ENCODE data around the gene C1orf141.
"Not testable (repeated sequence)": the region's sequence is repeated elsewhere in the genome, so short reads cannot be mapped to it uniquely, and the experiment has no call there.

C1orf141 gene

GRCh38 chr1:67142931-67143330 lies 8.2 kb upstream of the C1orf141 start:
- no peak for DNase-seq (ENCODE audit: low read depth in 2 of 2)

DNA sequence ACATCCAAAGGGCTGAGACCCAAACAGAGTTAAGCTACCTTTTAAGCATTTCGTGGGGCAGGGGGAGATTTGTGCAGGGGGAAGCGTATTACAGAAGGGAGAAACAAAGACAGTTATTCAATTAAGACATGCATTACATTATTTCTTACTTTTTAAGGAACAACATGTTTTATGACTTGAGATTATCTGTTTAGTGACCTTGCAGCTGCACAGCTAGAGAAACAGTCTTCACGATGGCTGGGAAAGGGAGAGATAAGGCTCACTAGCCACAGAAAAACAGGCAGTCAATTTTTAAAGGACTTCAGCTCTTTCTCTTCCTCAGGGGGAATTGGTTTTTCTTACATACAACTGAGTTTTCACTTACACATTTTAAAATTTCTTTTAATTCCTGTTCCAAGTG lies 7.1 kb upstream of the C1orf141 start:
- not testable (repeated sequence) for DNase-seq (ENCODE audit: low read depth in 2 of 2)

DNA sequence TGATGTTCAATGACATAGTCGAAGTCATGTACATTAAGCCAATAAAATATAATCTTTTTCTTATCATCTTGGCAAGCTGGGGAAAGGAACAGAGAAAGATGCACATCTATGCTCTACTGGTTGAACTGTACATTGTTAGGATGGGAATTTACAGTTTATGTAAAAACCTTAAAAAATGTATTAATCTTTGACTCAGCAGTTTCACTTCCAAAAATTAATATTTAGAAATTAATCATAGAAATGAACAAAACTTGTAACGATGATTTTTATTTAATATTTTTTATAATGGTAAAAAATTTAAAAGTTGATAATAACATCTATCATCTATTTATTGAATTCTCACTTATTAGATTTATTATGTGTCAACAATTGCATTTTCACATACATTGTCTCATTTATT lies 5.7 kb upstream of the C1orf141 start:
- DNase-seq (ENCODE audit: low read depth in 2 of 2) = no peak

DNA sequence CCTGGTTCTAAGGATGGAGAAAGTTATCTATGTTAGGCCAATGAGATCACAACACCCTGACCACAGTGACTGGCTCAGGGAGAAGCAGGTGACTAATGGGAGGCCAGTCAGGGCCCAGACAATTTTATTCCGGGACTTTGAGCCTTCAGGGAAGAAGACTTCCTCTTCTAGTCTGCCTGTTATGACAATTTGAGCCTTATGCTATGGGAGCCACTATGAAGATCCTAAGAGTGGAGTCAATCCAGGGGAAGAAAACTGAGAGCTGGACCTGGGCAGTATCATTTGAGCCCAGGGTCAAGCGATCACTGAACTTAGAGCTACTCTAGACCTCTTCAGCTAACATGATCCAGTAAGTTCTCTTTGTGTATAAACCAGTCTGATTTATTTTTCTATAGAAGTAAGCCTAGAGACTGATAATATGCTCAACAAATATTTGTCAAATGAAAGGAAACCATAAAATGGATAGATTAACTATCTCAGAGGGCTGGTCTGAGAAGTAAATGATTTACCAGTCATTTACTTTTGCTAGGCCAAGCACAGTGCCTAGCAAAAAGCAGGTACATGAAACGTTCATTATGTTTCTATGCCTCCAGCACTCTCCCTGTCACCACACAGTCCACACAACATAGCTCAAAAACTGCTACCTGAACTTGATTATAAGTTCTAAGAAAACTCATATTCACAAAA lies 4.2 kb upstream of the C1orf141 start:
- no peak for DNase-seq (ENCODE audit: low read depth in 2 of 2)

GRCh38 chr1:67137307-67137753 lies 2.6 kb upstream of the C1orf141 start:
- no peak for DNase-seq (ENCODE audit: low read depth in 2 of 2)

GRCh38 chr1:67135354-67135753 lies 584 bp upstream of the C1orf141 start:
- DNase-seq (ENCODE audit: low read depth in 2 of 2) = no peak

GRCh38 chr1:67133177-67133576 lies 1.6 kb downstream of the C1orf141 start:
- DNase-seq (ENCODE audit: low read depth in 2 of 2) = no peak

- no peak for DNase-seq (ENCODE audit: low read depth in 2 of 2)
Observed at GRCh38 chr1:67130673-67131072, 4.1 kb downstream of the C1orf141 start.

DNA sequence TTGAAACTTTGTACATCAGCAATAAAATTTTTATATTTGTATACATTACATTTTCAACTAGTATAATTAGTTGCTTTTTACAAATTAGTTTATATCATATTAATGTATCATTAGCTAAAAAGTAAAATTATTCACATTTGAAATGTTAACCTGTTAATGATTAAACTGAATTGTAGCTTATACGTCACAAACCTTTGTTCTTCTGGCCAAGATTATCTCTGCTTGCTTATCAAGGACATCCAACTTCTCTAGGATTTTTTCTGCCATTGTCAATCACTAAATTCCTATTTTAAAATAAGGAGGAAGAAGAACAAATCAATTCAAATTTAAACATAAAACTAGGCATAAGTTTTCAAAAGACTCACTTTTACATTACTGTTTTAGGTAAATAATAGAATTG lies 7.8 kb downstream of the C1orf141 start:
- no peak for DNase-seq (ENCODE audit: low read depth in 2 of 2)

- no peak for DNase-seq (ENCODE audit: low read depth in 2 of 2)
Observed at GRCh38 chr1:67126111-67126746, 8.5 kb downstream of the C1orf141 start.

DNA sequence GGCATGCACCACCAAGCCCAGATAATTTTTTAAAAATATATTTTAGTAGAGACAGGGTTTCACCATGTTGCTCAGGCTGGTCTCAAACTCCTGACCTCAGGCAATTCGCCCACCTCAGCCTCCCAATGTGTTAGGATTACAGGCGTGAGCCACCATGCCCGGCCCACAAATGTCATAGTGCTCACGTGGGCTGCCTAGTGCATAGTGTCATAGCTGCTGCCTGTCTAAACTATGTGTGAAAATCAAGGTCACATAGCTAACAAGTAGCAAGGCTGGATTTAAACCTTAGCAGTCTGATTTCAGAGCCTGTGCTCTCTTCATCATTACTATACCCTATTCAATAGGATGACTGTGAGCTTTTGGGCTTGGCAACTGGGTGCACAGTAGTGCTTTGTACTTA lies 10.3 kb downstream of the C1orf141 start:
- DNase-seq (ENCODE audit: low read depth in 2 of 2) = no peak

DNA sequence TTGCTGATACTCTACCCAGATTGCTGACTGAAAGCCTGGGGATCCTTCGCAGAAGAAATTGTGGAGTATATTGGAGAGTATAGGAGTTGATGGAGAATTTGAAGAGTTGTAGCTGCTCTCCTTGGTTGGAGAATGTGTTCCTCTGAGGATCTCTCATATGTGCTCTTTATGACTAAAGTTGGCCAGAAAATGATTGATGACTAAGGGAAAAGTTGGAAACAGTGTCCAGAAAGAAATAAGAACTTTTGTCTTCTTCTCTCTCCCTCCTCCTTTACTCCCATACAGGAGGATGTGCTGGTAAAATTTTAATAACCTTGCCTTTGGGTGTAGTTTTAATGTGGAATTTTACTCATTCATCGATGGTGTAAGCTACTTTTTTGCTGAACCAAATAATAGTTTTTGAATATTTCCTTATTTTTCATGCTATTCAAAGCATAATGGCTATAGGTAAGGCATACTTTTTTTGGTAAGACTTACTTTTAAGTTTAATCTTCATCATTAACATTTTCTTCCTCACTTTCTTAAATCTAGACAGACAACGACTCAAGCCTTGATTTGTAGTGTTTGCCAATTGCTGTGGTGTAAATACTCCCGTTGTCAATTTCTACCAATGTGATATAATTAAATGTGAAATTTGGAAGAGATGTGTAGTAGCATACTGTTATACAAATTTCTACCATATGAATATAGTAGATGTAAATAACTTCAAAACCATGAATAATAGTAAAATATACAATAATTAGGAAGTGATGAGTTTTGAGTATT lies 13.7 kb downstream of the C1orf141 start:
- DNase-seq (ENCODE audit: low read depth in 2 of 2) = no peak

DNA sequence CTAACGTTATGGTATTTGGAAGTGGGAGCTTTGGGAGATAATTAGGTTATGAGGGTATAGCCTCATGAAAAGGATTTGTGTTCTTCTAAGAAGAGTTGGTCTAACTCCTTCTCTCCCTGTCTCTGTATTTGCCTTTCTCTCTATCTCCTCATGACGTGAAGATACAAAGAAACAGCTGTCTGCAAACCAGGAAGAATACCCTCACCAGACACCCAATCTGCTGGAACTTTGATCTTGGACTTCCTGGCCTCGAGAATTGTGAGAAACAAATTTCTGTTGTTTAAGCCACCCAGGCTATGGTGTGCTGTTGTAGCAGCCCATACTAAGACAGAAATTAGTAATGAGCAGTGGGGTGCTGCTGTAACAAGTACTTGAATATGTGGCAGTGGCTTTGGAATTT lies 16.1 kb downstream of the C1orf141 start:
- DNase-seq (ENCODE audit: low read depth in 2 of 2) = no peak

DNA sequence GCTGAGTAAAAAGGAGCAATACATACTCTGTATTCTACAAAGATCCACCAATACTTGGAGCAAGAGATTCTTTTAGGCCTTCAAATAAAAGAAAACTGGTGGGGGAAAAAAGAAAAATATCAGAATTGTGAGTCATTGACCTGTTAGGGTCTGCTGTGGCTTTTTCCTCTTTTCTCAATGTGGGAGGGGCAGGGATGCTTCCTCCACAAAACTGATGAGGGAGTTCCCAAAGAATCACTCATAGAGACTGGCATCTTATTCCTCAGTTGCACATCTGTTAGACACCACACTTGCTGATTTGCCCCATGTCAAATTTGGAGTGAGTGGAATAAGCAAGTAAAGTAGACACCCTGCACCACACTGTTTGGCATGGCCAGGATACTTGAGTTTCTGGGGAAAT lies 16.6 kb downstream of the C1orf141 start:
- no peak for DNase-seq (ENCODE audit: low read depth in 2 of 2)

DNA sequence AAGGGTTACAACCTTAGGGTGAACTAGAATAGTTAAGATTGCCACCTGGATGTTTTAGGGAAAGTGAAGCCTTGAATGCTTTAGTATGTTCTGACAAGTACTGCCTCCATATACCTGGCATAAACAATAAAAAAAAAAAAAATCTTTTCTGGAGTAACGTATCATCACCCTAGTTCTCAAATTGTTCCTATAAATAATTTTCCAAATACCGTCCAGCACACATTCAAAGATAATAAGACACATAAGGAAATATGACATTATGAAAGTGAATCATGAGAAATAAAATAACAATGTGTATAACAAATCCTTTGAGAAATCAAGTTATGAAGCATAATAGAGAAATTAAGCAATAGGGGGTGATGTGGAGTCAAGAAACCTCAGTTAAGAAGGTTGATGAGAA lies 20.6 kb downstream of the C1orf141 start:
- DNase-seq (ENCODE audit: low read depth in 2 of 2) = no peak

- no peak for DNase-seq (ENCODE audit: low read depth in 2 of 2)
Observed at GRCh38 chr1:67110352-67110751, 24.4 kb downstream of the C1orf141 start.

DNA sequence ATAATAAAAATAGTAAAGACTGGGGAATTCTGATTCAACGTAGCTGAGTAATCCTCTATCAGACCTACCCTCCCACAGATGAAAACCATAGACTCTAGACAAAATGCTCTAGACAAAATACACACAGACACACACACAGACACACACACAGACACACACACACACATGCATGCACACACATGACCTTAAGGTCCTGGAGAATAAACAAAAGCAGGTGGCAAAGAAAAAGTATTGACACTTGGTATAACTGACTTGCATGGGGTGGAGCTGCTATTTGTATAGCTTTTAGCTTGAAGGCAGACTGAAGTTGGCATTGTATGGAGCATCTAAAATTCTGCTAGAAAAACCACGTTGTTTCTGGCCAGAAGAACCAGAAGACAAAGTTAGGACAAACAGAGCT lies 29.3 kb downstream of the C1orf141 start:
- no peak for DNase-seq (ENCODE audit: low read depth in 2 of 2)

DNA sequence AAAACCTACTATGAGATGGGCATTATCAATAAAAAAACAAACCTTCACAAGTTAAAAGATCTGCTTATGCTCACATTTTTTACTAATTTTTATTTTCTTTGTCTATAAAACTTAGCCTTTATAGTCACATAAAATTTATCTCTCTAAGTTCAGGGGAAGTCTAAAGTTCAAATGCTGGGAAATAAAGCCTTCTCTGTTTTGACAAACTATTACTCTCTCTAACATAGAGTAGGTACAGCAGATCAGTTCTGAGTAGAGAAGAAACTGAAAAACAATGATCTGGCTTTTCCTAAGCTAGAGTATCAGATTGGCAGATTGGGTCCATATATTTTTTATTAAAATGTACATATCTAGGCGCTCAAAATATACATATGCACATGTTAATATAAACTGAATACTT lies 31.2 kb downstream of the C1orf141 start:
- no peak for DNase-seq (ENCODE audit: low read depth in 2 of 2)

- DNase-seq (ENCODE audit: low read depth in 2 of 2) = no peak
Observed at GRCh38 chr1:67100833-67101232, 33.9 kb downstream of the C1orf141 start.

DNA sequence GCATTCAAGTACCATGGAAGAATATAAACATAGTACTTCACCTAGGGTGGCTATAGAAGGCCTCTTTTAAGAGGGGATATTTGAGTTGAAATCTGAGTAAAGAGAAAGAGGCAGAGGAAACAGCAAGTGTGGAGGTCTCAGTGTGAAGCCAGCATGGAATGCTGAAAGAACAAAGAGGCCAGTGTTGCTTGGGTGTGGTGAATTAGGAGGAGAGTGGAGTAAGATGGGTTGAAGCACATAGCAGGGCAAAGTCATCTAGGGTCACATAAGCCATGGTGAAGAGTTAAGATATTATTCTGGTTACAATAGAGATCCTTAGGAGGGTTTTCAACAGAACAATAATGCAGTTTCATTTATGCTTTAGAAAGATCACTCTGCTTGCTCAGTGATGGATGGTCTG lies 37.5 kb downstream of the C1orf141 start:
- no peak for DNase-seq (ENCODE audit: low read depth in 2 of 2)

- DNase-seq (ENCODE audit: low read depth in 2 of 2) = no peak
Observed at GRCh38 chr1:67094191-67094590, 40.6 kb downstream of the C1orf141 start.

DNA sequence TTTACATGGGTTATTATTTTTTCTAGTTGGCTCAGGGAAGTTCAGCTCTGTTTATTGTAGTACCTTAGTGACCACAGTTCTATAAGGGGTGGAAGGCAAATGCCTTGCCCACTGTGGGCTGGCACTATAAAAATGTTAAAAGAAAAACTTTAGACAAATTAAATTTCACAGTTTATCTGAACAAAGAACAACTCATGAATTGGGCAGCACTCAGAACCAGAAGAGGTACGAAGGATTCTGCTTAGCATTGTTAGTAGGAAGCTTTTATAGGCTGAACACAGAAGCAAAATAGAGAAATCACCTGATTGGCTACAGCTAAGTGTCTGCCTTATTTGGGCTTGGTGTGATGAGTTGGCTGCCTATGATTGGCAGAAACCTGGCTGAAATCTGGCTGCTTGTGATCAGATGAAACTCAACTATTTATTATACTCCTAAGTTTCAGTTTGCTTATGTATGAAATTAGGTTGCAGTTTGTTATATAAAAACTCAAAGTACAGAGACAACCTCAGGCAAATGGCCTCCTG lies 45.0 kb downstream of the C1orf141 start:
- DNase-seq (ENCODE audit: low read depth in 2 of 2) = no peak

- no peak for DNase-seq (ENCODE audit: low read depth in 2 of 2)
Observed at GRCh38 chr1:67088440-67088839, 46.3 kb downstream of the C1orf141 start.
